HG03354 (cell line): ENCODE measurements around the gene LMO3.
A peak's percentile ranks its signal among the peaks of the same experiment; 100 is the strongest.

ENCODE experiments used
- ATAC-seq: cut with Tn5 transposase; IDR thresholded peaks from one replicate; pipeline ENCODE4 v1.9.1; 2021; ENCODE audit warnings: mild to moderate bottlenecking; ENCODE audit not compliant: unreplicated experiment, poor library complexity, severe bottlenecking

The LMO3 gene

GRCh38 chr12:16603260-16603915 lies 2.6 kb downstream of the LMO3 start:
- no peak for ATAC-seq

GRCh38 chr12:16602412-16602811 lies 3.5 kb downstream of the LMO3 start:
- no peak for ATAC-seq

GRCh38 chr12:16600525-16600924 lies 5.4 kb downstream of the LMO3 start:
- ATAC-seq: no peak

GRCh38 chr12:16599081-16599480 lies 6.9 kb downstream of the LMO3 start:
- no peak for ATAC-seq

GRCh38 chr12:16594797-16595196 lies 11.2 kb downstream of the LMO3 start:
- ATAC-seq: no peak

GRCh38 chr12:16593546-16593945 lies 12.4 kb downstream of the LMO3 start:
- ATAC-seq: no peak

GRCh38 chr12:16590645-16591044 lies 15.3 kb downstream of the LMO3 start:
- no peak for ATAC-seq

- ATAC-seq: no peak
These were observed 17.1 kb downstream of the LMO3 start for GRCh38 chr12:16588812-16589211.

GRCh38 chr12:16587514-16587913 lies 18.4 kb downstream of the LMO3 start:
- no peak for ATAC-seq

GRCh38 chr12:16587110-16587453 lies 18.9 kb downstream of the LMO3 start:
- no peak for ATAC-seq

GRCh38 chr12:16586350-16587109 lies 19.4 kb downstream of the LMO3 start:
- ATAC-seq: no peak

GRCh38 chr12:16585781-16586180 lies 20.2 kb downstream of the LMO3 start:
- ATAC-seq: no peak

GRCh38 chr12:16583969-16584745 lies 21.8 kb downstream of the LMO3 start:
- no peak for ATAC-seq

GRCh38 chr12:16581416-16581815 lies 24.5 kb downstream of the LMO3 start:
- no peak for ATAC-seq

GRCh38 chr12:16579041-16579440 lies 26.9 kb downstream of the LMO3 start:
- ATAC-seq: no peak

GRCh38 chr12:16573398-16574077 lies 32.4 kb downstream of the LMO3 start:
- no peak for ATAC-seq

- peak; percentile 73 for ATAC-seq
These were observed 37.1 kb downstream of the LMO3 start for GRCh38 chr12:16568873-16569272.

- no peak for ATAC-seq
These were observed 41.3 kb downstream of the LMO3 start for GRCh38 chr12:16564675-16565074.

- ATAC-seq: no peak
These were observed 42.5 kb downstream of the LMO3 start for GRCh38 chr12:16563504-16563903.

GRCh38 chr12:16562921-16563320 lies 43.0 kb downstream of the LMO3 start:
- no peak for ATAC-seq
